ENCODE measurements around the gene RAD51B. TPM values are rescaled to one million over a fixed set of nuclear protein-coding genes. Genes with fewer than 3 reads are reported as not detected.

RAD51B gene
- total RNA-seq, 1 donor from 2014 or later, result 28.5 TPM

- no peaks in the 10 kb centered on the region for H3K9me3 ChIP-seq
- H3K4me3 ChIP-seq, result no peak overlapping the region
- H3K27me3 ChIP-seq, result no peaks in the 10 kb centered on the region
- H3K27ac ChIP-seq, result peak overlapping the region; percentile 60
- DNase-seq (ENCODE audit: extremely low spot score in 2 of 2), result no peak
- TF ChIP-seq CTCF (IDR thresholded peaks at IDR 0.05) (no peak), POLR2A (IDR thresholded peaks at IDR 0.05) (no peak), POLR2AphosphoS5 (IDR thresholded peaks at IDR 0.05; ENCODE audit: insufficient read depth in 1 of 2, low read depth in 1 of 2) (no peak)
- H3K4me1 ChIP-seq, result peaks cover 11% of the 10 kb centered on the region
- intact Hi-C loops (cut with DNase I), result loop anchor here (10.0 kb wide), 1 partner anchor 73 kb away; no protein-coding TSS in a partner anchor
- H3K36me3 ChIP-seq, result no peaks in the 10 kb centered on the region
Measured at GRCh38 chr14:68467425-68467824, 647.8 kb downstream of the RAD51B start.

GRCh38 chr14:68468437-68469207 is 649.0 kb downstream of the RAD51B start:
- no peak for TF ChIP-seq CTCF (IDR thresholded peaks at IDR 0.05)
- no peak for DNase-seq (ENCODE audit: extremely low spot score in 2 of 2)
- Histone ChIP-seq H3K36me3 (no peaks in the 10 kb centered on the region), H3K27ac (peak overlapping the region; percentile 12), H3K4me1 (peaks cover 11% of the 10 kb centered on the region), H3K4me3 (no peak overlapping the region), H3K9me3 (no peaks in the 10 kb centered on the region), H3K27me3 (no peaks in the 10 kb centered on the region)
- intact Hi-C loops (cut with DNase I), result loop anchor here (10.0 kb wide), 1 partner anchor 74 kb away; no protein-coding TSS in a partner anchor

GRCh38 chr14:68469208-68469713 is 649.7 kb downstream of the RAD51B start:
- Histone ChIP-seq H3K27ac (peak overlapping the region; percentile 12), H3K36me3 (no peaks in the 10 kb centered on the region), H3K4me3 (no peak overlapping the region), H3K27me3 (no peaks in the 10 kb centered on the region), H3K9me3 (no peaks in the 10 kb centered on the region), H3K4me1 (peaks cover 11% of the 10 kb centered on the region)
- DNase-seq (ENCODE audit: extremely low spot score in 2 of 2), result no peak
- TF ChIP-seq CTCF (IDR thresholded peaks at IDR 0.05) (no peak), POLR2A (IDR thresholded peaks at IDR 0.05) (no peak), POLR2AphosphoS5 (IDR thresholded peaks at IDR 0.05; ENCODE audit: insufficient read depth in 1 of 2, low read depth in 1 of 2) (no peak)
- intact Hi-C loops (cut with DNase I), result loop anchor here (10.0 kb wide), 1 partner anchor 74 kb away; no protein-coding TSS in a partner anchor

- no peaks in the 10 kb centered on the region for H3K27me3 ChIP-seq
- DNase-seq (ENCODE audit: extremely low spot score in 2 of 2), result no peak
- H3K4me1 ChIP-seq, result peaks cover 13% of the 10 kb centered on the region
- TF ChIP-seq POLR2A (IDR thresholded peaks at IDR 0.05) (no peak), CTCF (IDR thresholded peaks at IDR 0.05) (no peak), POLR2AphosphoS5 (IDR thresholded peaks at IDR 0.05; ENCODE audit: insufficient read depth in 1 of 2, low read depth in 1 of 2) (no peak)
- H3K4me3 ChIP-seq, result no peak overlapping the region
- no peaks in the 10 kb centered on the region for H3K36me3 ChIP-seq
- H3K9me3 ChIP-seq, result no peaks in the 10 kb centered on the region
- intact Hi-C loops (cut with DNase I), result no loop called here
- no peak overlapping the region for H3K27ac ChIP-seq
Measured at GRCh38 chr14:68470361-68470760, 650.8 kb downstream of the RAD51B start.

All from vagina (tissue), 2 donors.